HEK293T (cell line): ENCODE data around the gene TGM4.

ENCODE experiments used
- ARNT ChIP-seq: fragments of 450-650 bp; IDR thresholded peaks from 2 replicates; pipeline ENCODE4 v1.6.1; 2017; ENCODE audit warnings: mild to moderate bottlenecking
- LEF1 ChIP-seq: fragments of 450-650 bp; IDR thresholded peaks from 2 replicates; pipeline ENCODE4 v1.6.1; 2017; ENCODE audit warnings: mild to moderate bottlenecking, borderline replicate concordance
- NFRKB ChIP-seq: fragments of 450-650 bp; IDR thresholded peaks from 2 replicates; pipeline ENCODE4 v1.6.1; 2016; ENCODE audit warnings: mild to moderate bottlenecking, moderate library complexity
- SP1 ChIP-seq: fragments of 450-650 bp; IDR thresholded peaks from 2 replicates; pipeline ENCODE4 v1.6.1; 2017

DNA sequence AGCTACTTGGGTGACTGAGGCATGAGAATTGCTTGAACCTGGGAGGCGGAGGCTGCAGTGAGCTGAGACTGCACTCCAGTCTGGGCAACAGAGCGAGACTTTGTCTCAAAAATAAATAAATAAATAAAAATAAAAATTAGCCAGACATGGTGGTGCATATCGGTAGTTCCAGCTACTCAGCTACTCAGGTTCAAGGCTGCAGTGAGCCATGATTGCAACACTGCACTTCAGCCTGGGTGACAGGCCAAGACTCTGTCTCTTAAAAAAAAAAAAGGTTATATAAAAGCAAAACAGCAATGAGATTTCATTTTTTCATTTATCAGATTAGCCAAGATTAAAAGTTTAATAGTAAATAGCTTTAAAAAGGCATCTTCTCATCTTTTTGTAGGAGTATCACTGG lies 2.9 kb downstream of the TGM4 start:
- TF ChIP-seq ARNT (no peak), NFRKB (no peak), LEF1 (no peak), SP1 (no peak)
